Activated naive CD4-positive, alpha-beta T cell treated with anti-CD3 and anti-CD28 coated beads, Interleukin-2, amount 50 U/mL, for 16 hours (primary cell): ENCODE data around the gene ARHGEF7.

Experiments
- DNase-seq: peaks from one replicate; pipeline ENCODE4 v3.0.0-alpha.2; 2020

The ARHGEF7 gene

GRCh38 chr13:111202156-111202621, 87.1 kb downstream of the ARHGEF7 start:
- DNase-seq: no peak

- DNase-seq: no peak
These were observed 87.6 kb downstream of the ARHGEF7 start for GRCh38 chr13:111202745-111203144.

- DNase-seq: no peak
These were observed 88.8 kb downstream of the ARHGEF7 start for GRCh38 chr13:111203736-111204389.

GRCh38 chr13:111204438-111205177, 89.5 kb downstream of the ARHGEF7 start:
- DNase-seq: no peak

- no peak for DNase-seq
These were observed 91.0 kb downstream of the ARHGEF7 start for GRCh38 chr13:111206148-111206547.

GRCh38 chr13:111209613-111210012, 94.5 kb downstream of the ARHGEF7 start:
- no peak for DNase-seq

- no peak for DNase-seq
These were observed 95.0 kb downstream of the ARHGEF7 start for GRCh38 chr13:111210091-111210490.

GRCh38 chr13:111210544-111211469, 95.7 kb downstream of the ARHGEF7 start:
- no peak for DNase-seq

- DNase-seq: no peak
These were observed 96.8 kb downstream of the ARHGEF7 start for GRCh38 chr13:111211789-111212516.

GRCh38 chr13:111212517-111212873, 97.4 kb downstream of the ARHGEF7 start:
- DNase-seq: no peak

- no peak for DNase-seq
These were observed 99.0 kb downstream of the ARHGEF7 start for GRCh38 chr13:111213964-111214726.

GRCh38 chr13:111215081-111216047, 100.3 kb downstream of the ARHGEF7 start:
- DNase-seq: no peak

- peak; percentile 41 for DNase-seq
These were observed 101.3 kb downstream of the ARHGEF7 start for GRCh38 chr13:111216166-111216960.

- no peak for DNase-seq
These were observed 102.5 kb downstream of the ARHGEF7 start for GRCh38 chr13:111217641-111218040.

GRCh38 chr13:111219280-111219679, 104.2 kb downstream of the ARHGEF7 start:
- DNase-seq: no peak

- DNase-seq: no peak
These were observed 104.8 kb downstream of the ARHGEF7 start for GRCh38 chr13:111219950-111220349.

GRCh38 chr13:111225166-111225565, 110.1 kb downstream of the ARHGEF7 start:
- no peak for DNase-seq

- DNase-seq: no peak
These were observed 110.9 kb downstream of the ARHGEF7 start for GRCh38 chr13:111225810-111226546.

GRCh38 chr13:111227405-111227804, 112.3 kb downstream of the ARHGEF7 start:
- DNase-seq: no peak
